Endothelial cell of umbilical vein (primary cell): ENCODE measurements around the gene NFIL3. TPM values are rescaled to one million over a fixed set of nuclear protein-coding genes. Genes with fewer than 3 reads are reported as not detected.
A peak's percentile ranks its signal among the peaks of the same experiment; 100 is the strongest.

ENCODE experiments used
- BruUV-seq: library from RNA; stranded (reverse); fragments of 400-500 nt; replicated peaks from 2 replicates; lab custom pipeline; 2021; lab: Mats Ljungman, UMichigan
- CTCF ChIA-PET: fragments of 300-600, 350-600 bp; sonication (Branson Sonifier 250); formaldehyde crosslinking; loops from one replicate; lab custom pipeline; 2021; ENCODE audit warnings: antibody characterized with exemption, inconsistent platforms; lab: Charles Lee
- POLR2A ChIA-PET: fragments of 300-600, 350-600 bp; sonication (Branson Sonifier 250); formaldehyde crosslinking; loops from one replicate; lab custom pipeline; 2021; ENCODE audit warnings: antibody characterized with exemption, inconsistent platforms; lab: Charles Lee
- DNase-seq: peaks from one replicate; pipeline ENCODE4 v3.0.0-alpha.2; 2011; ENCODE audit warnings: low read depth, low spot score
- FAIRE-seq: peaks from 2 replicates; lab custom pipeline; 2011; peaks lifted over from hg19 to GRCh38; lab: Jason Lieb, UNC
- H2AFZ ChIP-seq: 2 replicates; pipeline ENCODE4 v1.6.0; 2012; ENCODE audit warnings: low read depth, low read length, control low read depth, inconsistent platforms
- H3K27ac ChIP-seq: 2 replicates; pipeline ENCODE4 v1.5.1; 2011; ENCODE audit warnings: low read depth, mild to moderate bottlenecking, control low read depth, low read length, moderate library complexity; ENCODE audit not compliant: insufficient read depth
- H3K27me3 ChIP-seq, 2 experiments: 2 replicates each; pipeline versions ENCODE4 v1.6.0 to v1.6.1; 2011; ENCODE audit warnings: low read length in 2 of 2, mixed read lengths in 1 of 2; ENCODE audit not compliant: control insufficient read depth in 2 of 2, insufficient read depth in 2 of 2
- H3K36me3 ChIP-seq, 2 experiments: 2 replicates in 1 of 2; 3 replicates in 1 of 2; pipeline ENCODE4 v1.5.1; 2011; ENCODE audit warnings: low read length in 2 of 2, mild to moderate bottlenecking in 1 of 2, moderate library complexity in 1 of 2; ENCODE audit not compliant: control insufficient read depth in 2 of 2, insufficient read depth in 2 of 2; ENCODE audit errors: extremely low read depth in 1 of 2
- H3K4me1 ChIP-seq: 3 replicates; pipeline ENCODE4 v1.5.1; 2011; ENCODE audit warnings: mild to moderate bottlenecking, low read length; ENCODE audit not compliant: control insufficient read depth, insufficient read depth; ENCODE audit errors: extremely low read depth
- H3K4me2 ChIP-seq: 2 replicates; pipeline ENCODE4 v1.6.1; 2011; ENCODE audit warnings: low read length, control low read depth, mixed read lengths; ENCODE audit not compliant: insufficient read depth
- H3K4me3 ChIP-seq, 3 experiments: fragments of 200-600 bp in 1 of 3; sonication (generic), shearing (Covaris generic) in 1 of 3; replicated peaks in 1 of 3; 2 replicates each; pipeline ENCODE4 v1.5.1; 2011 to 2016; ENCODE audit warnings: control low read depth in 3 of 3, low read length in 3 of 3, mild to moderate bottlenecking in 2 of 3, inconsistent platforms in 1 of 3, low read depth in 1 of 3, moderate library complexity in 1 of 3; ENCODE audit not compliant: insufficient read depth in 1 of 3
- H3K79me2 ChIP-seq: 2 replicates; pipeline ENCODE4 v1.6.0; 2012; ENCODE audit warnings: low read length, inconsistent platforms; ENCODE audit not compliant: control insufficient read depth, insufficient read depth
- H3K9ac ChIP-seq: replicated peaks from 2 replicates; pipeline ENCODE3; 2011; ENCODE audit warnings: low read length, control low read depth; ENCODE audit not compliant: insufficient read depth; ENCODE audit errors: extremely low read depth
- H3K9me1 ChIP-seq: replicated peaks from 3 replicates; pipeline ENCODE4 v1.6.0; 2011; ENCODE audit warnings: mild to moderate bottlenecking, low read length; ENCODE audit not compliant: control insufficient read depth, insufficient read depth; ENCODE audit errors: extremely low read depth
- H3K9me3 ChIP-seq: replicated peaks from 2 replicates; pipeline ENCODE4 v1.5.1; 2012; ENCODE audit warnings: low read length, inconsistent platforms; ENCODE audit not compliant: control insufficient read depth, insufficient read depth
- H4K20me1 ChIP-seq: replicated peaks from 2 replicates; pipeline ENCODE3; 2011; ENCODE audit warnings: mild to moderate bottlenecking, low read length; ENCODE audit not compliant: control insufficient read depth, insufficient read depth; ENCODE audit errors: extremely low read depth
- FOS ChIP-seq: IDR thresholded peaks from 2 replicates; pipeline ENCODE4 v1.6.1; 2011; ENCODE audit warnings: mild to moderate bottlenecking, low read length, moderate library complexity, borderline replicate concordance; ENCODE audit not compliant: insufficient read depth
- GATA2 ChIP-seq: IDR thresholded peaks from 2 replicates; pipeline ENCODE4 v1.7.0; 2011; ENCODE audit warnings: low read depth, mild to moderate bottlenecking, moderate library complexity, mixed read lengths, low read length; ENCODE audit not compliant: insufficient read length, insufficient read depth
- JUN ChIP-seq: IDR thresholded peaks from 2 replicates; pipeline ENCODE4 v1.6.1; 2011; ENCODE audit warnings: borderline replicate concordance, low read depth; ENCODE audit not compliant: insufficient read length, insufficient read depth
- MAX ChIP-seq: IDR thresholded peaks from 2 replicates; pipeline ENCODE4 v1.6.1; 2011; ENCODE audit not compliant: insufficient read depth, insufficient read length
- POLR2A ChIP-seq: IDR thresholded peaks from 2 replicates; pipeline ENCODE4 v1.6.1; 2012; ENCODE audit warnings: low read depth, mild to moderate bottlenecking, control low read depth, low read length
- dilution Hi-C: fragments of 300-500 bp; cut with MboI; formaldehyde crosslinking; loops from one replicate; pipeline ENCODE4 v1.15.0; 2019; ENCODE audit warnings: low sequenced_read_pairs; ENCODE audit not compliant: extremely low pct_ligation_motif_present
- intact Hi-C: fragments of 100-400 bp; cut with micrococcal nuclease; formaldehyde crosslinking; loops from one replicate; pipeline ENCODE4 v1.10.0; 2022
- polyA plus RNA-seq, 4 experiments: library from polyadenylated mRNA; depleted of rRNA in 3 of 4; stranded (reverse) in 3 of 4; unstranded in 1 of 4; fragments of >200 nt; gene quantifications; 2 replicates each; pipeline versions ENCODE4 v1.2.1 to v1.2.3, GENCODE V29; 2011 to 2012; ENCODE audit warnings: missing spikeins in 1 of 4
- total RNA-seq: library from RNA; stranded (reverse); gene quantifications from 2 replicates; pipeline ENCODE4 v1.2.3, GENCODE V29; 2021

NFIL3 gene
- total and polyA plus RNA-seq, 2 donors (not counting 3 experiments of a cell fraction or from before 2014, with no cell fraction given), result 2.9 to 10.5 TPM

GRCh38 chr9:91428436-91428835 is 4.8 kb upstream of the NFIL3 start:
- dilution Hi-C loops, result no loop called here
- no peak overlapping the region for H2AFZ ChIP-seq
- H3K27ac ChIP-seq, result no peak overlapping the region
- H3K4me3 ChIP-seq, result no peak overlapping the region
- TF ChIP-seq GATA2 (no peak), FOS (no peak), MAX (no peak)
- POLR2A ChIA-PET, result interaction anchor here (0.6 kb wide), 1 partner anchor 115 kb away, joined by 5 read pairs; no protein-coding TSS in a partner anchor
- no peak overlapping the region for H3K9ac ChIP-seq
- BruUV-seq, result no TSS peak
- no peak for DNase-seq
- H3K27me3 ChIP-seq, result no peaks in the 10 kb centered on the region
- H3K79me2 ChIP-seq, result no peaks in the 10 kb centered on the region
- CTCF ChIA-PET, result interaction anchor here (1.5 to 7.6 kb wide), 5 partner anchors 391 to 514 kb away, joined by 3 to 139 read pairs (median 35); no protein-coding TSS in a partner anchor
- H3K9me3 ChIP-seq, result no peaks in the 10 kb centered on the region
- H4K20me1 ChIP-seq, result no peaks in the 10 kb centered on the region
- H3K36me3 ChIP-seq, result no peaks in the 10 kb centered on the region
- no peak overlapping the region for H3K4me2 ChIP-seq
- intact Hi-C loops, result loop anchor here (5.0 kb wide), 2 partner anchors 299 to 326 kb away; no protein-coding TSS in a partner anchor
- FAIRE-seq, result no peak
- H3K4me1 ChIP-seq, result peaks cover 18% of the 10 kb centered on the region
- H3K9me1 ChIP-seq, result no peaks in the 10 kb centered on the region

GRCh38 chr9:91427873-91428272 is 4.2 kb upstream of the NFIL3 start:
- no peak for FAIRE-seq
- no peaks in the 10 kb centered on the region for H3K9me1 ChIP-seq
- H3K4me3 ChIP-seq, result no peak overlapping the region
- no peak overlapping the region for H3K27ac ChIP-seq
- dilution Hi-C loops (no loop called here), intact Hi-C loops (loop anchor here (5.0 kb wide), 2 partner anchors 299 to 326 kb away; no protein-coding TSS in a partner anchor)
- BruUV-seq, result no TSS peak
- POLR2A ChIA-PET, result interaction anchor here (0.6 kb wide), 1 partner anchor 114 kb away, joined by 5 read pairs; no protein-coding TSS in a partner anchor
- H3K36me3 ChIP-seq, result no peaks in the 10 kb centered on the region
- peak; percentile 73 for DNase-seq
- peaks cover 16% of the 10 kb centered on the region for H3K4me1 ChIP-seq
- H3K27me3 ChIP-seq, result no peaks in the 10 kb centered on the region
- H3K79me2 ChIP-seq, result peaks cover under 1% of the 10 kb centered on the region
- no peaks in the 10 kb centered on the region for H3K9me3 ChIP-seq
- TF ChIP-seq POLR2A (no peak), JUN (peak; percentile 74), FOS (peak; percentile 76), GATA2 (peak; percentile 67)
- no peak overlapping the region for H3K9ac ChIP-seq
- no peaks in the 10 kb centered on the region for H4K20me1 ChIP-seq
- no peak overlapping the region for H2AFZ ChIP-seq
- CTCF ChIA-PET, result interaction anchor here (2.8 to 7.6 kb wide), 3 partner anchors 393 to 514 kb away, joined by 35 to 139 read pairs (median 37); no protein-coding TSS in a partner anchor
- peak overlapping the region; percentile 26 for H3K4me2 ChIP-seq
